ENCODE data around the gene GNG5. TPM values are rescaled to one million over a fixed set of nuclear protein-coding genes. Genes with fewer than 3 reads are reported as not detected.

The GNG5 gene
- 100 to 1,000 TPM; 101 to 106 TPM for total RNA-seq

DNA sequence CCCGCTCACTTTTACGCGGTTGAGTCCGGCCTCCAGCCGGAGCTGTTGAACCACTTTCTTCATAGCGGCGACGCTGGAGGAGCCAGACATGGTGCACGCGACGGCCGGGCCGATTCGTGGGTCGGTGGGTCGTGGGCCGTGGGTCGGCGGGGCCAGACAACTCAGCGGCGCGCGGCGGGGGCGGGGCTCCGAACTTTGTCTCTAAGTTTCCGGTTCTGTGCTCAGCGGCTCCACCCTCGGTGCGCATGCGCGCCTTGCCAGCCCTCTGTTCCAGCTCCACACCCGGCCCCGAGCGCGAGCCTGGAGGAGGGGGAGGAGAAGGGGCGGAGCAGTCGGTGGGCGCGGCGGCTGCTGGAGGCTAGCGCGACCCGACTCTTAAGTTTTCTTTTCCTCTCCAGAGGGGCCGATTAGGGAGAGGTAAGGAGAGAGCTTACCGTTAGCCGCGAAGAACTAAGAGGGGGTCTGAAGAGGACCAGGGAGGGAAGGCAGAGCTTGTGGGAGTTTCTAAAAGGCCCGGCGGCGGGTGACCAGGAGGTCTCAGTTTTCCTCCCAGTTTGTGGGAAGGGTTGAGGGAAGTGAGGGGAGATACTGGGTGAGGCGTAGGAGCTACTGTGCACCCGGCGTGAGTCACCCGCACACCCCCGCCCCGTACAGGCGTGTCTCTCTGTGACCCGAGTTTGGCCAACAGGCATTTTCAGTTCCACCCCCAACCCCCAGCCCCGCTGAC, at the start of gene GNG5, which contains the start of gene SPATA1:
TSS of gene GNG5 (minus strand) at position 580 of the 727 bp plus-strand sequence. CDS start at position 90, 490 bp downstream.
TSS of gene SPATA1 (plus strand) at position 385 of the 727 bp plus-strand sequence. CDS start 9,974 bp downstream, outside the sequence.
- H3K27me3 Mint-ChIP-seq = no peaks in the 10 kb centered on the region
- ATAC-seq (peak; percentile 90), DNase-seq (peak; percentile 99)
- TF ChIP-seq CTCF (IDR thresholded peaks at IDR 0.05) = no peak
- H3K36me3 Mint-ChIP-seq (ENCODE audit: low read depth) = peaks cover 37% of the 10 kb centered on the region
- peaks cover 7% of the 10 kb centered on the region for H3K9me3 Mint-ChIP-seq
- H3K27ac Mint-ChIP-seq = peak within 1 kb of the TSS; percentile 99
- peak within 1 kb of the TSS; percentile 99 for H3K4me3 Mint-ChIP-seq
- ChIA-PET POLR2A (interaction anchor here (0.5 to 4.8 kb wide), 13 partner anchors 9 to 362 kb away, joined by 3 to 45 read pairs (median 3); partner anchors contain the start of genes CTBS, PRKACB and RPF1), CTCF (interaction anchor here (0.7 to 2.3 kb wide), 12 partner anchors 24 to 439 kb away, joined by 3 to 12 read pairs (median 3); partner anchors contain the start of gene CTBS)
- peaks cover 27% of the 10 kb centered on the region for H3K4me1 Mint-ChIP-seq (ENCODE audit: low read depth)
- intact Hi-C loops (cut with micrococcal nuclease) = loop anchor here (5.0 kb wide), 1 partner anchor 181 kb away; no protein-coding TSS in a partner anchor

DNA sequence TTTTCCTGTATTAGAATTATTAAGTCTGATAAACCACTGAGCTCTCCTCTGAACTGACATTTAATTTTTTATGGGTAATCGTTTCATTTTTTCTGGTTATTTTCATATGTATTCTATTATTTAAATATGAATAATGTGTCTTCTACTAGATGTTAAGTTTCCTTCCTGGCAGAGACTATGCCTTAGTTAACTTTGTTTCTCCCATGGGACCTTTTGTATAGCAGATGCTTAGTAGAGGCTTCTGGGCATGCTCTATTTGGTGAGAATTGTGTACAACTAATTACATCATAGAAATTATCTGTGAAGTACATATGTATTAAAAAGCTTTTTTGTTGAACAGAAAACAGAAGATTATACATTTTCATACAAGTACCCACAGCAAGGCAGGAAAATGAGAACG, 44.4 kb upstream of the GNG5 start:
- intact Hi-C loops (cut with micrococcal nuclease) = no loop called here
- ATAC-seq = no peak
- Mint-ChIP-seq H3K27me3 (no peaks in the 10 kb centered on the region), H3K27ac (no peak overlapping the region), H3K4me3 (no peak overlapping the region), H3K9me3 (no peaks in the 10 kb centered on the region), H3K4me1 (ENCODE audit: low read depth) (no peaks in the 10 kb centered on the region), H3K36me3 (ENCODE audit: low read depth) (peaks cover 5% of the 10 kb centered on the region)
- DNase-seq = no peak
- POLR2A ChIA-PET = interaction anchor here (1.0 kb wide), 1 partner anchor 24 kb away, joined by 4 read pairs; the partner anchor contains the start of gene CTBS
- CTCF ChIA-PET = no interaction called here
- no peak for TF ChIP-seq CTCF (IDR thresholded peaks at IDR 0.05)

- no peak overlapping the region for H3K4me3 Mint-ChIP-seq
- H3K36me3 Mint-ChIP-seq (ENCODE audit: low read depth) = peaks cover 3% of the 10 kb centered on the region
- no peak for DNase-seq
- H3K27me3 Mint-ChIP-seq = no peaks in the 10 kb centered on the region
- intact Hi-C loops (cut with micrococcal nuclease) = no loop called here
- CTCF ChIA-PET = no interaction called here
- TF ChIP-seq CTCF (IDR thresholded peaks at IDR 0.05) = peak; percentile 18
- H3K9me3 Mint-ChIP-seq = no peaks in the 10 kb centered on the region
- no peak for ATAC-seq
- H3K4me1 Mint-ChIP-seq (ENCODE audit: low read depth) = peaks cover 17% of the 10 kb centered on the region
- POLR2A ChIA-PET = no interaction called here
- no peak overlapping the region for H3K27ac Mint-ChIP-seq
These were observed 35.3 kb upstream of the GNG5 start for GRCh38 chr1:84541679-84542078.

DNA sequence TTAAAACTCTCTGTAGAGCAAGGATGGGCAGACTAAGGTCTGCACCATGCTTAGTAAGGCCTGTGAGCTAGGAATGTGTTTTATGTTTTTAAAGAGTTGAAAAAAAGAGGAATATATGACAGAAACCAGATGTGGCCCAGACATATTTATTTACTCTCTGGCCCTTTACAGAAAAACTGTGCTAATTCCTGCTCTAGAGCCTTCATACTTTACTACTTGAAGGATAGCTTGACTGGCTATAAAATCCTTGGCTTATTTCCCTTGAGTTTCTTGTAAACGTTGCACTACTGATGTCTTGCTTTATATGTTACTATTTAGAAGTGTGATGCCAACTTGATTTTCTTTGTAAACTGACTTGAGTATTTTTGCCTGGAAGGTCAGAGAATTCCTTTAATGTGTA, 34.4 kb upstream of the GNG5 start:
- DNase-seq = no peak
- H3K27ac Mint-ChIP-seq = no peak overlapping the region
- H3K27me3 Mint-ChIP-seq = no peaks in the 10 kb centered on the region
- no peak for ATAC-seq
- POLR2A ChIA-PET = no interaction called here
- CTCF ChIA-PET = no interaction called here
- H3K4me1 Mint-ChIP-seq (ENCODE audit: low read depth) = peaks cover 17% of the 10 kb centered on the region
- intact Hi-C loops (cut with micrococcal nuclease) = no loop called here
- no peaks in the 10 kb centered on the region for H3K9me3 Mint-ChIP-seq
- no peak overlapping the region for H3K4me3 Mint-ChIP-seq
- H3K36me3 Mint-ChIP-seq (ENCODE audit: low read depth) = peaks cover 3% of the 10 kb centered on the region
- TF ChIP-seq CTCF (IDR thresholded peaks at IDR 0.05) = no peak

DNA sequence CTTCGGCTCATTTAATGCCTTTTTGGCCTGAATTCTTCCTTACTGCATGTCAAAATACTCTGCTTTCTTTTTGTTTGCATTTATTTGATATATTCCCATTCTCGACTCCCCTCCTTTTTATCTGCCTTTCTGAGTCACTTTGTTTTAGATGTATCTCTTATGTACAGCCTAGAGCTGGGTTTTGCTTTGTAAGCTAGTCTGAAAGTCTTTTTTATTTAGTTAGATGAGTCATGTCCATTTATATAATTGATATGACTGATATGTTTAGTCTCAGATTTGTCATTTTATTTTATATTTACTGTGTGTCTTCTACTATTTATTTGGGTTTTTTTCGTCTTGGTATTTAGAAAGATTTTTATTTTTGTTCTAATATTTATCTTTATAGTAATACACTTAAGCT, 33.6 kb upstream of the GNG5 start:
- no peak overlapping the region for H3K4me3 Mint-ChIP-seq
- TF ChIP-seq CTCF (IDR thresholded peaks at IDR 0.05) = no peak
- ChIA-PET POLR2A (no interaction called here), CTCF (no interaction called here)
- peaks cover 3% of the 10 kb centered on the region for H3K36me3 Mint-ChIP-seq (ENCODE audit: low read depth)
- H3K27ac Mint-ChIP-seq = no peak overlapping the region
- no peaks in the 10 kb centered on the region for H3K9me3 Mint-ChIP-seq
- no peak for DNase-seq
- intact Hi-C loops (cut with micrococcal nuclease) = no loop called here
- ATAC-seq = no peak
- H3K27me3 Mint-ChIP-seq = no peaks in the 10 kb centered on the region
- peaks cover 17% of the 10 kb centered on the region for H3K4me1 Mint-ChIP-seq (ENCODE audit: low read depth)
